HG03175 (cell line): ENCODE results near the gene MAIP1.

Experiments
- ATAC-seq: cut with Tn5 transposase; IDR thresholded peaks from one replicate; pipeline ENCODE4 v1.9.1; 2021; ENCODE audit warnings: mild to moderate bottlenecking, moderate library complexity; ENCODE audit not compliant: unreplicated experiment

Gene MAIP1

GRCh38 chr2:199946196-199946595 lies 9.2 kb upstream of the MAIP1 start:
- ATAC-seq, result no peak

- no peak for ATAC-seq
These were observed 8.5 kb upstream of the MAIP1 start for GRCh38 chr2:199946836-199947235.

GRCh38 chr2:199950396-199950795 lies 5.0 kb upstream of the MAIP1 start:
- ATAC-seq, result no peak

GRCh38 chr2:199951023-199951422 lies 4.4 kb upstream of the MAIP1 start:
- no peak for ATAC-seq

- peak; percentile 38 for ATAC-seq
These were observed 409 bp upstream of the MAIP1 start for GRCh38 chr2:199955007-199955338.

GRCh38 chr2:199956062-199956380 lies 639 bp downstream of the MAIP1 start:
- ATAC-seq, result peak; percentile 2

GRCh38 chr2:199958014-199958413 lies 2.6 kb downstream of the MAIP1 start:
- no peak for ATAC-seq

GRCh38 chr2:199962203-199962602 lies 6.8 kb downstream of the MAIP1 start:
- ATAC-seq, result peak; percentile 63

GRCh38 chr2:199966405-199966804 lies 11.0 kb downstream of the MAIP1 start:
- no peak for ATAC-seq

- ATAC-seq, result no peak
These were observed 11.6 kb downstream of the MAIP1 start for GRCh38 chr2:199966976-199967375.

- no peak for ATAC-seq
These were observed 12.7 kb downstream of the MAIP1 start for GRCh38 chr2:199968126-199968525.

- no peak for ATAC-seq
These were observed 16.8 kb downstream of the MAIP1 start for GRCh38 chr2:199972088-199972626.

GRCh38 chr2:199973703-199974102 lies 18.3 kb downstream of the MAIP1 start:
- ATAC-seq, result no peak

- ATAC-seq, result no peak
These were observed 20.0 kb downstream of the MAIP1 start for GRCh38 chr2:199975273-199975895.

GRCh38 chr2:199977984-199978415 lies 22.6 kb downstream of the MAIP1 start:
- peak; percentile 85 for ATAC-seq

GRCh38 chr2:199979398-199979797 lies 24.0 kb downstream of the MAIP1 start:
- ATAC-seq, result no peak

- peak; percentile 26 for ATAC-seq
These were observed 24.6 kb downstream of the MAIP1 start for GRCh38 chr2:199979832-199980628.

- no peak for ATAC-seq
These were observed 26.9 kb downstream of the MAIP1 start for GRCh38 chr2:199982126-199982843.

GRCh38 chr2:199983534-199983933 lies 28.2 kb downstream of the MAIP1 start:
- ATAC-seq, result no peak

- ATAC-seq, result no peak
These were observed 28.8 kb downstream of the MAIP1 start for GRCh38 chr2:199984159-199984558.

GRCh38 chr2:199984755-199985154 lies 29.4 kb downstream of the MAIP1 start:
- ATAC-seq, result no peak
